Stimulated activated naive CD8-positive, alpha-beta T cell treated with anti-CD3 and anti-CD28 coated beads, Interleukin-15, Interleukin-2, amounts not matched to agents 100 ng/mL and 50 ng/mL, for 24 hours (primary cell): ENCODE measurements around the gene COL10A1.

ENCODE experiments used
- H3K27ac Mint-ChIP-seq: one replicate; pipeline ENCODE4 v1.8.0; 2021; ENCODE audit warnings: mild to moderate bottlenecking, mixed read lengths
- H3K27me3 Mint-ChIP-seq: one replicate; pipeline ENCODE4 v1.8.0; 2021; ENCODE audit warnings: mixed read lengths
- H3K36me3 Mint-ChIP-seq: one replicate; pipeline ENCODE4 v1.8.0; 2021; ENCODE audit warnings: low read depth, mixed read lengths
- H3K4me1 Mint-ChIP-seq: one replicate; pipeline ENCODE4 v1.8.0; 2021; ENCODE audit warnings: low read depth, mixed read lengths
- H3K4me3 Mint-ChIP-seq: one replicate; pipeline ENCODE4 v1.8.0; 2021; ENCODE audit warnings: mild to moderate bottlenecking, mixed read lengths
- H3K9me3 Mint-ChIP-seq: one replicate; pipeline ENCODE4 v1.8.0; 2021; ENCODE audit warnings: mixed read lengths

Gene COL10A1

DNA sequence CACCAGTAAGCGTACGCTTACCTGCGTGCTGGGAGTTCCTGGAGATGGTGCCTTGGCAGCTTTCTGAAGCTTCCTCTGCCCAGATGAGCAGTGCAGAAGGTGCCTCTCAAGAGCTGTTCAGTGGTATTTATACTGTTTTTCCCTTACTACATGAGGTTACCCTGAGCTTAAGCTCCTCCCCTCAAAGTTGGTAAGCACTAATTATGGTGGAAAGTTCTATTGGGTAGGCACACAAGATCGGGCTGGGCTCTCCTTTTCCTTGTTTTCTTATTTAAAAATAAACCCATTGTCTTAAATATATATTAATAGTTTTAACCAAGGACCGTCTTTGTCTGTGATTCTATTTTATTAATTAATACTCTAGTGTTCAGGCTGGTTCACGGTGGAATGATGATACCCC is at the start of gene COL10A1:
TSS of gene COL10A1 (minus strand) at position 101 of the 400 bp plus-strand sequence. CDS start 640 bp downstream, outside the sequence.
- H3K27ac Mint-ChIP-seq, result no peak within 1 kb of the TSS
- peaks cover 13% of the 10 kb centered on the region for H3K36me3 Mint-ChIP-seq
- H3K4me3 Mint-ChIP-seq, result no peak within 1 kb of the TSS

DNA sequence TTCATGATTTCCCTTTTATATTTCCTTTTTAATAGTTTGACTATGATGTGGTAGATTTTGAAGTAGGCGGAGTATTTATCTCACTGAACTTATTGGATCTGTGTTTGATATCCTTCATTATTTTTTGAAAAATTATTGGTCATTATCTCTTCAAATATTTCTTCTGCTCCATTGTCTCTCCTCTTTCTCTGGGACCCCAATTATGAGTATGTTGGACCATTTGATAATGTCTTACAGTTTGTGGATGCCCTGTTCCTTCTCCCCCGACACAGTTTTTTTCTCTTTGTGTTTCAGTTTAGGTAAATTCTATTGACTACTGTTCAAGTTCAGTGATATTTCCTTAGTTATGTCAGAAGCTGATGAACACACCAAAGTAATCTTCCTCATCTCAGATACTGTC is 49.4 kb upstream of the COL10A1 start:
- Mint-ChIP-seq H3K9me3 (peaks cover 16% of the 10 kb centered on the region), H3K27me3 (no peaks in the 10 kb centered on the region), H3K4me1 (no peaks in the 10 kb centered on the region), H3K4me3 (no peak overlapping the region), H3K36me3 (peaks cover 29% of the 10 kb centered on the region), H3K27ac (no peak overlapping the region)

More for the DNA sequence above, at the start of gene COL10A1:
- Mint-ChIP-seq H3K9me3 (no peaks in the 10 kb centered on the region), H3K4me1 (no peaks in the 10 kb centered on the region), H3K27me3 (no peaks in the 10 kb centered on the region)

DNA sequence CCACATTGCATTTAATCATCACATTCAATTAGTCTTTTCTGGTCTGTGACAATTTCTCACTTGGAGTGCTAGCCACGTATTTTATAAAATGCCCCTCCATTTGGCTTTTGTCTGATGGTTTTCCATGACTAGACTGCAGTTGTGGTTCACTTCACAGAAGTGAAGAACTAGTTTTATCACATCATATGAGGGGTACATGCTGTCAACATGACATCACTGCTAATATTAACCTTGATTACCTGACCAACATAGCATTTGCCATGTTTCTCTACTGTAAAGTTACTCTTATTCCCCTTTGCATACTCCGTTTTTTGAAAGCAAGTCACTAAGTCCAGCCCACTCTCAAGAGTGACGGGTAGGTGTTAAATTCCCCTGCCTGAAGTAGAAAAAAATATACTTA is 48.0 kb upstream of the COL10A1 start:
- Mint-ChIP-seq H3K4me3 (no peak overlapping the region), H3K27me3 (no peaks in the 10 kb centered on the region), H3K36me3 (peaks cover 29% of the 10 kb centered on the region), H3K4me1 (no peaks in the 10 kb centered on the region), H3K9me3 (peaks cover 16% of the 10 kb centered on the region), H3K27ac (no peak overlapping the region)

DNA sequence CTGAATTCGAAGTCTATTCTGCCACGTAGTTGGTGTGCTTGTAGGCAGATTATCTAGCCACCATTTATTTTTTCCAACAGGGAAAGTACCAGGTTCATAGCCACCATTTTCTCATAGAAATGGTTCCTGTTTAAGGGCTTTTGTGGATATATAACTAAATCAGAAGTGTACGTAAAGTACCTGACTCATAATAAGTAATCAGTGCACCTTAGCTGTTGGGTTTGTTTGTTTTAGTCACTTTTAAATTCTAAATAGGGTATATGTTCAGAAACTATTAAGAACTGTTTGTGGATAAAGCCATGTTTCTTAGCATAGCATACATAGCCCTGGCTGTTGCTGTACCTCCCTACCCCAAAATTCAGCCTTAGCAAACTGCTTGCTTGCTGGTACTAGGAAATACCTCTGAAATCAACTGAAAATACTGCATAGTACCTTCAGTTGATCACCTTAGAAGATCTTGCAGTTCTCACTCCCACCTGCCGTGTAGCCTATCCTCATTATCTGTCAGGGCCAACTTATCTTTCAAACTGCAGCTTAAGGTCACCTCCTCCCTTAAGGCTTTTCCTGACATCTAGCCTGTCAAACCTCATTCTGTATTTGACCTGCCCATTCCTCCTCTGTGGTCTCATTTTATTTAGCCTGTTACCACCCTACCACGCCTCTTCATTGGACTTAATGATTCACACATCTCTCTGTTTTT is 44.6 kb upstream of the COL10A1 start:
- peaks cover 42% of the 10 kb centered on the region for H3K36me3 Mint-ChIP-seq
- H3K27me3 Mint-ChIP-seq, result no peaks in the 10 kb centered on the region
- peaks cover 20% of the 10 kb centered on the region for H3K9me3 Mint-ChIP-seq
- H3K4me1 Mint-ChIP-seq, result no peaks in the 10 kb centered on the region
- no peak overlapping the region for H3K4me3 Mint-ChIP-seq
- no peak overlapping the region for H3K27ac Mint-ChIP-seq

DNA sequence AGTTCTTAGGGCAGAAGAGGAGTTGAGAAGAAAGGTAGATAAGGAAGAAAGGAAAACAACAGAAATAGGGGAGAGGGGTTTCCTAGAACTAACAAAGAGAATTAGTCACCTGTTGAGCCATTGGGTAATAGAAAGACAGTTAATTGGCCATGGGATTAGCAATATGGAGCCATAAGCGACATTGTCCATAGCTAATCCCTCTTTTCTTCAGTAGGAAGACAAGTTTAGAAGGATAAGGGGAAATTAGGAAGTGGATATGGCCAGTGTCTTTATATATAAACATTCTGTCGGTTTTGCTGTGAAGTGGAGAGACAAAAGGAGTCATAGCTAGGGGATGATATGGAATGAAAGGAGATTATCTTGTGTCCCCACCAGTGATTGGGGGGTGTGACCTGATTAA is 43.9 kb upstream of the COL10A1 start:
- H3K36me3 Mint-ChIP-seq, result peaks cover 43% of the 10 kb centered on the region
- no peaks in the 10 kb centered on the region for H3K27me3 Mint-ChIP-seq
- H3K27ac Mint-ChIP-seq, result no peak overlapping the region
- peaks cover 17% of the 10 kb centered on the region for H3K9me3 Mint-ChIP-seq
- peaks cover 3% of the 10 kb centered on the region for H3K4me1 Mint-ChIP-seq
- no peak overlapping the region for H3K4me3 Mint-ChIP-seq

DNA sequence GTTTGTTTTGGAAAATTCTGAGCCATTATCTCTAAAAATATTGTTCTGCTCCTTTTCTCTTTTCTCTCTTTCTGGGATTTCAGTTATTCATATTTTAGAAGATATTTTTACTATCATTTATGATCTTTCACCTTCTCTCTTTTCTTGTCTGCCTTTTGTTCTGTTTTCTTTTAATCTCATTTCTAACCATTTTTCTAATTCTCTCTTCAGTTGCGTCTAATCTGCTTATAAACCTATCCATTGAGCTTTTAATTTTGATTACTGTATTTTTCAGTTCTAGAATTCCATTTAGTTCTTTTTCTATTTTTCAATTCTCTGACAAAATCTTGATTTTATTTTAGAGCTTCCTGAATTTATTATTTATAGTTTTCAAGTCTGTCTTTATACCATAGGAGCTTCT is 42.2 kb upstream of the COL10A1 start:
- H3K27ac Mint-ChIP-seq, result no peak overlapping the region
- no peaks in the 10 kb centered on the region for H3K27me3 Mint-ChIP-seq
- H3K4me1 Mint-ChIP-seq, result peaks cover 3% of the 10 kb centered on the region
- H3K9me3 Mint-ChIP-seq, result peaks cover 21% of the 10 kb centered on the region
- H3K4me3 Mint-ChIP-seq, result no peak overlapping the region
- peaks cover 45% of the 10 kb centered on the region for H3K36me3 Mint-ChIP-seq

DNA sequence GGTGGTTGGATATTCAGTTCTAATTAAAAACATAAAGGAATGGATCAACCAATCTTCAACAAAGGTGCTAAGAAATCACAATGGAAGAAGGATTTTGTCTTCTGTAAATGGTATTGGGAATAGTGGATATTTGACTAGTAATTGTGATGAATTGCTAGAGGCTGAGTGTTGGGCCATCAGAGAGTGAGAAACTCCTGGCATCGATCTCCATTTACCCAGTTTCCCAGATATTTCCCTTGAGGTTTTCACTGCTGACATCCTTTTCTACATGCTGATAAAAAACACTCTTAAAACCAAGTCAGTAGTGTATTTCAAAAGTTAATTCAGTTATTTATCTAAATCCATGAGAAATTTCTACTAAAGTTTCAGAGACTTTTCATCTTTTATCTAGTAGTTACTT is 40.4 kb upstream of the COL10A1 start:
- H3K27ac Mint-ChIP-seq, result no peak overlapping the region
- H3K9me3 Mint-ChIP-seq, result peaks cover 21% of the 10 kb centered on the region
- peaks cover 53% of the 10 kb centered on the region for H3K36me3 Mint-ChIP-seq
- H3K27me3 Mint-ChIP-seq, result no peaks in the 10 kb centered on the region
- H3K4me3 Mint-ChIP-seq, result no peak overlapping the region
- H3K4me1 Mint-ChIP-seq, result peaks cover 3% of the 10 kb centered on the region

DNA sequence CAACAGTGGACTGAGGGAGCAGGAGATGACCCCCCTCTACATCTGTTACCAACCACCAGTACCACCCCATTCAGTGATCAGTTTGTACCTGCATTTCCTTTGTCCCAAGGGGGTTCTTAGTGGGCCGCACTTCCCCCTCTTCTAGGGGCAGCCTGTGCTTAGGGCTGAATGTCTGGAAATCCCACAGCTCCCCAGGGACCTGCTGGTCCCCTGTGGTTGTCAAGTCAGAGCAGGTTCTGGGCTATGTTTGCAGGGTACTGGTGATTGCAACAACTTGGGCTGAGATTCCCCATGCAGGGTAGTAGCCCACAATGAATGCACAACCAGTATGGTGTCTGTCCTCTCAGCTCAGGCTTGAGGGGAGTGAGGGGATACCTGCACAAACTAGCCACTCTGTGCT is 39.7 kb upstream of the COL10A1 start:
- Mint-ChIP-seq H3K36me3 (peaks cover 53% of the 10 kb centered on the region), H3K4me3 (no peak overlapping the region), H3K4me1 (peaks cover 3% of the 10 kb centered on the region), H3K27ac (no peak overlapping the region), H3K27me3 (no peaks in the 10 kb centered on the region), H3K9me3 (peaks cover 21% of the 10 kb centered on the region)

DNA sequence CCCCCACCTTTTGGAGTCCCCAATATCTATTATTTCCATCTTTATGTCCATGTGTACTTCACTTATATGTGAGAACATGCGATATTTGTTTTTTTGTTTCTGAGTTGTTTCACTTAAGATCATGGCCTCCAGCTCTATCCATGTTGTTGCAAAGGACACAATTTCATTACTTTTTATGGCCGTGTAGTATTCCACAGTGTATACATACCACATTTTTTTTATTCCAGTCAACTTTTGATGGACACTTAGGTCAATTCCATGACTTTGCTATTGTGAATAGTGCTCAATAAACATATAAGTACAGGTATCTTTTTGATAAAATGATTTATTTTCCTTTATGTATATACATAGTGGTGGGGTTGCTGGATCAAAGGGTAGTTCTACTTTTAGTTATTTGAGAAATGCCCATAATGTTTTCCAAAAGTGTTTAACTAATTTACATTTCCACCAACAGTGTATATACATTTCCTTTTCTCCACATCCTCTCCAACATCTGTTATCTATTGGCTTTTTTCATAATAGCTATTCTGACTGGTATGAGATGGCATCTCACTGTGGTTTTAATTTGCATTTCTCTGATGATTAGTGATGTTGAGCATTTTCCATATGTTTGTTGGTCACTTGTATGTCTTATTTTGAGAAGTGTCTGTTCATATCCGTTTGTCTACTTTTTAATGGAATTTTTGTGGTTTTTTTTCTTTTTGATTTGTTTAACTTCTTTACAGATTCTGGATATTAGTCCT is 34.0 kb upstream of the COL10A1 start:
- no peaks in the 10 kb centered on the region for H3K27me3 Mint-ChIP-seq
- no peak overlapping the region for H3K4me3 Mint-ChIP-seq
- H3K27ac Mint-ChIP-seq, result no peak overlapping the region
- peaks cover 14% of the 10 kb centered on the region for H3K9me3 Mint-ChIP-seq
- peaks cover 42% of the 10 kb centered on the region for H3K36me3 Mint-ChIP-seq
- peaks cover 3% of the 10 kb centered on the region for H3K4me1 Mint-ChIP-seq

DNA sequence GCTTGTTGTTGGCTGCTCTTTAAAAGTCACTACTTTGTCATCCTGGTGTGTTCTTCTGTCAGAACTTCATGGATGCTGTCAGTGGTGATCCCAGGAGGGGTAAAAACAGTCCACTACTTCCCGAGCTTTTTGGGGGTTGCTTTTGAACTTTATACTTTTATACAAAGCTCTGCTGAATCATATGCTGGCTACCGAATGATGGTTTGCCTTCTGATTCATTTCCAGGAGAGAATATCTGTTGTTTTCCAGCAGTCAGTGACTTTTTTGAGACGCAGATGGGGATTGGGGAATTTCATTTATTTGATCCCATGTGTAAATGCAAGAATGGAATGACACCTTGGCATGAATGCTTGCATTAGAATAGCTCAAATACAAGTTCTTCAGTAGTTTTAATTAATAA is 32.7 kb upstream of the COL10A1 start:
- Mint-ChIP-seq H3K36me3 (peaks cover 33% of the 10 kb centered on the region), H3K4me3 (no peak overlapping the region), H3K4me1 (peaks cover 3% of the 10 kb centered on the region), H3K27ac (no peak overlapping the region), H3K9me3 (peaks cover 6% of the 10 kb centered on the region), H3K27me3 (no peaks in the 10 kb centered on the region)

DNA sequence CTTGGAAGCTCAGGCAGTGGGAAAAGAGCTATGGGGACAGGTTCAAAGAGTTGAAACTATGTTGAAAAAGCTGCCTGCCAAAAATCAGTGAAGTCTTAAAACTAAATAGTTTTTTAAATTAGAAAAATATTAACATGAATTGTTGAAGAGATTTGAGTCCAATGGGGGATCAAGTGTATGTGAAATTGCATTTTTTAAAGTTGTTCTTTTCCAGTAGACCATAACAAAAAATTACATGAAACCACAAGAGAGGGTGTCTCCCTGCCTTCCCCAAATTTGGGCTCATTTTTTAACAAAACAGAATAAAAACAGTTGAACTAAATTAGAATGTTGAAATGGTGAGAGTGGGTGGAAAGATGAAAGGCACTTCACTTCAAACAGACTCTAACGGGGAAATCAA is 31.5 kb upstream of the COL10A1 start:
- H3K36me3 Mint-ChIP-seq, result peaks cover 22% of the 10 kb centered on the region
- H3K27ac Mint-ChIP-seq, result no peak overlapping the region
- H3K4me1 Mint-ChIP-seq, result peaks cover 3% of the 10 kb centered on the region
- H3K9me3 Mint-ChIP-seq, result no peaks in the 10 kb centered on the region
- no peak overlapping the region for H3K4me3 Mint-ChIP-seq
- H3K27me3 Mint-ChIP-seq, result no peaks in the 10 kb centered on the region

DNA sequence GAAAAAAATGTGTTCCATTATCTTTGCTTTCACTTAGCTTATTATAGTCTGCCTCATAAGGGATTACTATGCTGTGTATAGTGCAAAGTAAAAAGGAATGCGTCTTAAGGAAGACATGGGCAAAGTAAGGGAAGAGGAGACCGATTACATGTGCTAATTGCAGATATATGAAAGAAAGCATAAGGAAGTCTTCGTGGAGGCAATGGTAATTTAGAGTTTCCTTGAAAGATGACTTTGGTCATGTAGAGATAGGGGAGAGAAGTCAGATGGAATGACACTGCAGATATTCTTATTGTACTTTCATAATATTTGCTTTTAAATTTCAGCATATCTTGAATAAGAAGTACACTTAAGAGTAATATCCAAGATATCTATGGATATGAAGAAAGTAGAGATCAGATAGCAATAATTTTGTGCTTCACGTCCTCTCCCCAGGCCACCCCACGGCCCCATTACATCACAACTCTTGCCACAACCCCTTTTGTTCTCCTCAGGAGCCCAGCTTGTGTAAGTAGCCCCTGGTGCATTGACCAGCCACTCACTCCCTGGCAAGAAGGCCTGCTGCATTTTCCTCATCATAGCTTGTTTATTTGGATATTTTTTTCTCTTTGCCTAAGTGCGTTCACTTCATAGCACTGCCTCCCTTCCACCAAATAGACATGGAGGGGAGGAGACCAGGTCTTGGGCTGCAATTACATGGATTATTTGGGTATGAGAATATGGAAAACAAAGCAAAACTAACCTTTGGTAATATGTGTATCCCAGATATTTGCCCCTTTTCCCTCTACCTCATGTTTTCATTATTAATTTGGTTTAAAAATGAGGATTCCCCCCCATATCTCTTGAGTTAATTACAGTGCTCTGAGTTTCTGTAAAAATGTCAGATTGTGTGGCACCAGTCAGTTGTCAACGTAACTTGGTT is 30.7 kb upstream of the COL10A1 start:
- H3K27ac Mint-ChIP-seq, result no peak overlapping the region
- no peak overlapping the region for H3K4me3 Mint-ChIP-seq
- peaks cover 16% of the 10 kb centered on the region for H3K36me3 Mint-ChIP-seq
- no peaks in the 10 kb centered on the region for H3K9me3 Mint-ChIP-seq
- H3K27me3 Mint-ChIP-seq, result no peaks in the 10 kb centered on the region
- H3K4me1 Mint-ChIP-seq, result peaks cover 3% of the 10 kb centered on the region

DNA sequence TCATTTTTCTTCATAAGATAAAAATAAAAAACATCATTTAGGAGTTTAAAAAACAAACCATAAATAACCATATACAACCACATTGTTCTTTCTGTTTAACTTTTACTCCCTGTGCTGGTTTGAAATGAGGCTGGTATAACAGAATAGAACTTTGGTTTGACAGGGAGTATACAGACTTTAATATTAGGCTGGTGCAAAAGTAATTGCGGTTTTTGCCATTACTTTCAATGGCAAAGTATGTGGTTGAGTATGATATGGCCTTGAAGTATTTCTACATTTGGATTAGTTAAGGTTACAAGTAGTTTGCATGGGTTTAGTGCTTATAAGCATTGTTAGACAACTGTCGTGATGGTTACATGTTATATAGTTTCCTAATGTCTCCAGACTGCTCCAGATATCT is 29.0 kb upstream of the COL10A1 start:
- Mint-ChIP-seq H3K4me3 (no peak overlapping the region), H3K27ac (no peak overlapping the region), H3K27me3 (no peaks in the 10 kb centered on the region), H3K4me1 (peaks cover 3% of the 10 kb centered on the region), H3K36me3 (peaks cover 8% of the 10 kb centered on the region), H3K9me3 (no peaks in the 10 kb centered on the region)

DNA sequence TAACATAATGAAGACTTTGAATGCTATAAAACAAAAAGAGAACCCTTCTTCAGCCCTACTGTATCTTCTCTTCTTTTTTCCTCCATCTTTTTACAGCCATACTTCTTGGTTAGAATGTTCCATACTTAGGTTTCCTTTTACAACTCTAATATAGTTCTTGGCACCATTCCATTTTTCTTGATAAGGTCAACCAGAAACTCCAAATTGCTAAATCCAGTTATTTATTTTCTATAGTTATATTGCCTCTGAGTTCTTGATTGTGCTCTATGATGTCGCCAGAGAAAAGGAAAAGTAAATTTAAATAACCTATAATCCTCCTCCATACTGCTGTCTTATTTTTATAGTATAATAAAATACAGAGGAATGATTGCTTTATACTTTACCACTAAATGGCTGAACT is 26.7 kb upstream of the COL10A1 start:
- H3K4me3 Mint-ChIP-seq, result no peak overlapping the region
- H3K27me3 Mint-ChIP-seq, result no peaks in the 10 kb centered on the region
- H3K9me3 Mint-ChIP-seq, result no peaks in the 10 kb centered on the region
- peaks cover 5% of the 10 kb centered on the region for H3K36me3 Mint-ChIP-seq
- H3K27ac Mint-ChIP-seq, result no peak overlapping the region
- peaks cover 3% of the 10 kb centered on the region for H3K4me1 Mint-ChIP-seq
